GM12878 (cell line): ENCODE measurements around the gene SLC13A3. TPM values are rescaled to one million over a fixed set of nuclear protein-coding genes. Genes with fewer than 3 reads are reported as not detected.

Experiments used
- ATAC-seq: fragments of 200-7000 bp; cut with Tn5 transposase; 3 replicates; pipeline ENCODE4 v1.9.1; 2020; ENCODE audit warnings: mild to moderate bottlenecking, moderate library complexity
- BruUV-seq: library from RNA; stranded (reverse); fragments of 400-500 nt; replicated peaks from 2 replicates; lab custom pipeline; 2021; lab: Mats Ljungman, UMichigan
- CTCF ChIA-PET: fragments of 300-600 bp; sonication (Branson Sonifier 250); formaldehyde crosslinking; extraction: SDS; loops from one replicate; lab custom pipeline; 2021; ENCODE audit warnings: inconsistent platforms; lab: Yijun Ruan, JAX
- POLR2A ChIA-PET: fragments of 350-600 bp; formaldehyde crosslinking; extraction: SDS; loops from one replicate; lab custom pipeline; 2021; ENCODE audit warnings: inconsistent platforms; lab: Charles Lee
- RAD21 ChIA-PET: fragments of 300-600 bp; sonication (Branson Sonifier 250); formaldehyde crosslinking; loops from one replicate; lab custom pipeline; 2023; ENCODE audit warnings: antibody characterized with exemption; ENCODE audit not compliant: unreplicated experiment; lab: Charles Lee
- SMC1A ChIA-PET: fragments of 300-600 bp; sonication (Branson Sonifier 250); formaldehyde crosslinking; loops from one replicate; lab custom pipeline; 2023; ENCODE audit not compliant: unreplicated experiment, uncharacterized antibody; lab: Charles Lee
- DNase-seq: peaks from one replicate; pipeline ENCODE4 v3.0.0-alpha.2; 2011; ENCODE audit warnings: low read depth, low spot score
- FAIRE-seq: peaks from 3 replicates; lab custom pipeline; 2011; peaks lifted over from hg19 to GRCh38; lab: Jason Lieb, UNC
- H2AFZ ChIP-seq: 2 replicates; pipeline ENCODE4 v1.6.0; 2011; ENCODE audit warnings: low read depth, low read length, control low read depth; ENCODE audit not compliant: control insufficient read depth
- H3K27ac ChIP-seq: 2 replicates; pipeline ENCODE4 v1.5.1; 2011; ENCODE audit warnings: control low read depth; ENCODE audit not compliant: control insufficient read depth, insufficient read depth
- H3K27me3 ChIP-seq, 2 experiments: replicated peaks in 1 of 2; 2 replicates each; pipeline versions ENCODE4 v1.6.0 to v1.6.1; 2011; ENCODE audit warnings: low read length in 1 of 2; ENCODE audit not compliant: control insufficient read depth in 2 of 2, insufficient read depth in 2 of 2
- H3K36me3 ChIP-seq, 2 experiments: 2 replicates each; pipeline ENCODE4 v1.5.1; 2011; ENCODE audit warnings: low read length in 1 of 2; ENCODE audit not compliant: control insufficient read depth in 2 of 2, insufficient read depth in 2 of 2
- H3K4me1 ChIP-seq: 2 replicates; pipeline ENCODE4 v1.6.1; 2011; ENCODE audit warnings: mild to moderate bottlenecking, low read length, moderate library complexity, mixed read lengths; ENCODE audit not compliant: control insufficient read depth, insufficient read depth
- H3K4me2 ChIP-seq: 2 replicates; pipeline ENCODE4 v1.6.0; 2011; ENCODE audit warnings: control low read depth; ENCODE audit not compliant: control insufficient read depth, insufficient read depth
- H3K4me3 ChIP-seq: fragments of 200-600 bp; sonication (generic); 2 replicates; pipeline ENCODE4 v1.5.1; 2016
- H3K79me2 ChIP-seq: 2 replicates; pipeline ENCODE4 v1.6.0; 2011; ENCODE audit warnings: low read length; ENCODE audit not compliant: control insufficient read depth, insufficient read depth
- H3K9ac ChIP-seq: 2 replicates; pipeline ENCODE4 v1.8.0; 2011; ENCODE audit warnings: low read length, control low read depth, mixed read lengths; ENCODE audit not compliant: control insufficient read depth, insufficient read depth
- H3K9me3 ChIP-seq: replicated peaks from 3 replicates; pipeline ENCODE4 v1.5.1; 2011; ENCODE audit warnings: mild to moderate bottlenecking, low read length; ENCODE audit not compliant: control insufficient read depth, insufficient read depth
- H4K20me1 ChIP-seq: 2 replicates; pipeline ENCODE4 v1.6.0; 2011; ENCODE audit not compliant: control insufficient read depth, insufficient read depth
- BHLHE40 ChIP-seq, 2 experiments: fragments of 450-650 bp in 1 of 2; IDR thresholded peaks; 2 replicates each; pipeline ENCODE4 v1.6.1; 2011 to 2017; ENCODE audit warnings: low read depth in 2 of 2, borderline replicate concordance in 1 of 2, improper control_type of control experiment in 1 of 2, low read length in 1 of 2, mild to moderate bottlenecking in 1 of 2
- JUND ChIP-seq: IDR thresholded peaks from 2 replicates; pipeline ENCODE4 v1.6.1; 2012; ENCODE audit warnings: low read depth, mild to moderate bottlenecking, low read length, improper control_type of control experiment, moderate library complexity
- MYB ChIP-seq: fragments of 150-350 bp; IDR thresholded peaks from 2 replicates; pipeline ENCODE4 v1.6.1; 2014; ENCODE audit warnings: mild to moderate bottlenecking, low read depth, low read length, borderline replicate concordance
- NR2C1 ChIP-seq: fragments of 450-650 bp; IDR thresholded peaks from 2 replicates; pipeline ENCODE4 v1.6.1; 2017; ENCODE audit warnings: antibody characterized with exemption, mild to moderate bottlenecking, moderate library complexity
- SMAD1 ChIP-seq: fragments of 450-650 bp; IDR thresholded peaks from 2 replicates; pipeline ENCODE4 v1.6.1; 2018; ENCODE audit warnings: mild to moderate bottlenecking, low read depth; ENCODE audit not compliant: partially characterized antibody
- TARDBP ChIP-seq: IDR thresholded peaks from 2 replicates; pipeline ENCODE4 v1.6.1; 2016; ENCODE audit warnings: borderline replicate concordance
- ZZZ3 ChIP-seq: IDR thresholded peaks from 2 replicates; pipeline ENCODE4 v1.6.1; 2011; ENCODE audit warnings: low read depth; ENCODE audit not compliant: control insufficient read depth, insufficient read length
- WGBS: methylation state at CpG from one replicate; pipeline ENCODE4 v1.1.6; 2016; ENCODE audit warnings: low lambda C conversion rate; ENCODE audit not compliant: insufficient replicate concordance, insufficient coverage; ENCODE audit errors: missing lambda C conversion rate; 5-methylcytosine and 5-hydroxymethylcytosine counted together
- in situ Hi-C: fragments of 300-500 bp; cut with MboI; formaldehyde crosslinking; loops from 9 replicates; pipeline ENCODE4 v1.14.3; 2018; ENCODE audit warnings: mixed read lengths
- intact Hi-C: fragments of 100-400 bp; cut with micrococcal nuclease; formaldehyde crosslinking; loops from one replicate; pipeline ENCODE4 v1.14.2; 2022; ENCODE audit not compliant: unreplicated experiment
- polyA plus RNA-seq, 11 experiments: library from polyadenylated mRNA; depleted of rRNA in 4 of 11; unstranded in 6 of 11; stranded (reverse) in 5 of 11; fragments of >200 nt; fragmentation: Nextera tagmentation in 4 of 11; fragmentation: Illumina TruSeq in 1 of 11; extraction: Ambion mirVana in 4 of 11; extraction: Trizol in 1 of 11; gene quantifications; 1 replicate in 1 of 11; 2 replicates in 10 of 11; pipeline versions ENCODE4 v1.2.1 to v1.2.3, GENCODE V29; 2011 to 2016; ENCODE audit warnings: inconsistent platforms in 2 of 11, missing spikeins in 2 of 11, low read depth in 1 of 11
- total RNA-seq, 4 experiments: library from RNA; depleted of rRNA in 3 of 4; stranded (reverse); fragments of >200 nt in 3 of 4; fragmentation: Illumina TruSeq in 1 of 4; extraction: Trizol in 1 of 4; gene quantifications; 2 replicates each; pipeline versions ENCODE4 v1.2.1 to v1.2.3, GENCODE V29; 2013 to 2021
- TF ChIP-seq, protein P1 (sequence below), 3 experiments: IDR thresholded peaks in 2 of 3; conservative IDR thresholded peaks in 1 of 3; 2 replicates each; pipeline ENCODE4 v1.5.1; 2011; ENCODE audit warnings: low read depth in 3 of 3, low read length in 3 of 3, mild to moderate bottlenecking in 3 of 3, control low read depth in 2 of 3, moderate library complexity in 2 of 3, inconsistent platforms in 1 of 3, mixed read lengths in 1 of 3; ENCODE audit not compliant: control insufficient read depth in 2 of 3, insufficient read depth in 1 of 3; ENCODE audit errors: extremely low read depth in 1 of 3
- TF ChIP-seq, protein P2 (sequence below): IDR thresholded peaks from 2 replicates; pipeline ENCODE4 v1.6.1; 2011; ENCODE audit warnings: borderline replicate concordance, low read depth, mild to moderate bottlenecking, moderate library complexity, low read length; ENCODE audit not compliant: insufficient read depth, poor library complexity, severe bottlenecking
- TF ChIP-seq, protein P3 (sequence below): fragments of 450-650 bp; formaldehyde crosslinking; IDR thresholded peaks from 2 replicates; pipeline ENCODE4 v1.4.0; 2022; ENCODE audit warnings: mild to moderate bottlenecking, moderate library complexity
- TF ChIP-seq, protein P4 (sequence below): fragments of 450-650 bp; IDR thresholded peaks from 2 replicates; pipeline ENCODE4 v1.6.1; 2017; ENCODE audit warnings: mild to moderate bottlenecking, moderate library complexity
- TF ChIP-seq, protein P5 (sequence below): IDR thresholded peaks from 2 replicates; pipeline ENCODE4 v1.6.1; 2011; ENCODE audit warnings: low read depth, mild to moderate bottlenecking, low read length, moderate library complexity, borderline replicate concordance; ENCODE audit errors: extremely low read depth

The SLC13A3 gene
- total and polyA plus RNA-seq, 10 of the 15 experiments (the other 5 are each of a cell fraction or from before 2014, with no cell fraction given), result 0.03 to 0.76 (median 0.07) TPM; not detected in 4

DNA sequence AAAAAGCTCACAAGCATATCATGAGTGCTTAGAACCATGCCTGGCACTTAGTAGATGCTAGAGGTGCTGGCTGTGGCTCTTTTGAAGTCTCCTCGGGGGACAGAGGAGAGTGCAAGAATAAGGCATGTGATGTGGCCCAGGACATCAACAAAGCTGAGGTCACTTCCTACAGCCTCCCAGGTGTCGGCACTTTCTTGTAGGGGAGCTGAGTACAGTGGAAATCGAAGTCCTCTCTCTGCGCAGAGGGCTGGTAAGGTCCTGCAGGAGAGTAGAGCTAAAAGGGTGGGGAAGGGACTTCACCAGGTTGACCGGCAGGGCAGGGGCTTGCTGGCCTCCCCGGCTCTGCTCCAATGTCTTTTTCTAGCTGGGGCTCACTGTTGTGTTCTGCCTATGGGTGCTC, 11.2 kb downstream of the SLC13A3 start:
- Histone ChIP-seq H3K36me3 (no peaks in the 10 kb centered on the region), H3K4me2 (no peak overlapping the region), H3K9ac (no peak overlapping the region), H3K9me3 (no peaks in the 10 kb centered on the region), H4K20me1 (no peaks in the 10 kb centered on the region), H3K4me3 (no peak overlapping the region), H3K4me1 (no peaks in the 10 kb centered on the region), H2AFZ (no peak overlapping the region), H3K27ac (no peak overlapping the region), H3K27me3 (no peaks in the 10 kb centered on the region; a peak in 1 of 4 replicates), H3K79me2 (no peaks in the 10 kb centered on the region)
- ChIA-PET SMC1A (no interaction called here), POLR2A (no interaction called here), CTCF (no interaction called here), RAD21 (no interaction called here)
- no TSS peak for BruUV-seq
- TF ChIP-seq SMAD1 (no peak), NR2C1 (no peak), JUND (no peak), BHLHE40 (IDR thresholded peaks at IDR 0.05; ENCODE audit: borderline replicate concordance in 1 of 2, low read depth in 2 of 2, low read length in 1 of 2) (no peak), MYB (no peak), TARDBP (no peak), ZZZ3 (no peak)
- TF ChIP-seq, protein P1, sequence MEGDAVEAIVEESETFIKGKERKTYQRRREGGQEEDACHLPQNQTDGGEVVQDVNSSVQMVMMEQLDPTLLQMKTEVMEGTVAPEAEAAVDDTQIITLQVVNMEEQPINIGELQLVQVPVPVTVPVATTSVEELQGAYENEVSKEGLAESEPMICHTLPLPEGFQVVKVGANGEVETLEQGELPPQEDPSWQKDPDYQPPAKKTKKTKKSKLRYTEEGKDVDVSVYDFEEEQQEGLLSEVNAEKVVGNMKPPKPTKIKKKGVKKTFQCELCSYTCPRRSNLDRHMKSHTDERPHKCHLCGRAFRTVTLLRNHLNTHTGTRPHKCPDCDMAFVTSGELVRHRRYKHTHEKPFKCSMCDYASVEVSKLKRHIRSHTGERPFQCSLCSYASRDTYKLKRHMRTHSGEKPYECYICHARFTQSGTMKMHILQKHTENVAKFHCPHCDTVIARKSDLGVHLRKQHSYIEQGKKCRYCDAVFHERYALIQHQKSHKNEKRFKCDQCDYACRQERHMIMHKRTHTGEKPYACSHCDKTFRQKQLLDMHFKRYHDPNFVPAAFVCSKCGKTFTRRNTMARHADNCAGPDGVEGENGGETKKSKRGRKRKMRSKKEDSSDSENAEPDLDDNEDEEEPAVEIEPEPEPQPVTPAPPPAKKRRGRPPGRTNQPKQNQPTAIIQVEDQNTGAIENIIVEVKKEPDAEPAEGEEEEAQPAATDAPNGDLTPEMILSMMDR (IDR thresholded peaks at IDR 0.05 in 2 of 3, conservative IDR thresholded peaks at IDR 0.05 in 1 of 3; ENCODE audit: control insufficient read depth in 2 of 3, extremely low read depth in 1 of 3, insufficient read depth in 1 of 3, low read depth in 3 of 3, low read length in 3 of 3), result no peak
- TF ChIP-seq, protein P2, sequence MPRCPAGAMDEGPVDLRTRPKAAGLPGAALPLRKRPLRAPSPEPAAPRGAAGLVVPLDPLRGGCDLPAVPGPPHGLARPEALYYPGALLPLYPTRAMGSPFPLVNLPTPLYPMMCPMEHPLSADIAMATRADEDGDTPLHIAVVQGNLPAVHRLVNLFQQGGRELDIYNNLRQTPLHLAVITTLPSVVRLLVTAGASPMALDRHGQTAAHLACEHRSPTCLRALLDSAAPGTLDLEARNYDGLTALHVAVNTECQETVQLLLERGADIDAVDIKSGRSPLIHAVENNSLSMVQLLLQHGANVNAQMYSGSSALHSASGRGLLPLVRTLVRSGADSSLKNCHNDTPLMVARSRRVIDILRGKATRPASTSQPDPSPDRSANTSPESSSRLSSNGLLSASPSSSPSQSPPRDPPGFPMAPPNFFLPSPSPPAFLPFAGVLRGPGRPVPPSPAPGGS, result no peak
- TF ChIP-seq, protein P3, sequence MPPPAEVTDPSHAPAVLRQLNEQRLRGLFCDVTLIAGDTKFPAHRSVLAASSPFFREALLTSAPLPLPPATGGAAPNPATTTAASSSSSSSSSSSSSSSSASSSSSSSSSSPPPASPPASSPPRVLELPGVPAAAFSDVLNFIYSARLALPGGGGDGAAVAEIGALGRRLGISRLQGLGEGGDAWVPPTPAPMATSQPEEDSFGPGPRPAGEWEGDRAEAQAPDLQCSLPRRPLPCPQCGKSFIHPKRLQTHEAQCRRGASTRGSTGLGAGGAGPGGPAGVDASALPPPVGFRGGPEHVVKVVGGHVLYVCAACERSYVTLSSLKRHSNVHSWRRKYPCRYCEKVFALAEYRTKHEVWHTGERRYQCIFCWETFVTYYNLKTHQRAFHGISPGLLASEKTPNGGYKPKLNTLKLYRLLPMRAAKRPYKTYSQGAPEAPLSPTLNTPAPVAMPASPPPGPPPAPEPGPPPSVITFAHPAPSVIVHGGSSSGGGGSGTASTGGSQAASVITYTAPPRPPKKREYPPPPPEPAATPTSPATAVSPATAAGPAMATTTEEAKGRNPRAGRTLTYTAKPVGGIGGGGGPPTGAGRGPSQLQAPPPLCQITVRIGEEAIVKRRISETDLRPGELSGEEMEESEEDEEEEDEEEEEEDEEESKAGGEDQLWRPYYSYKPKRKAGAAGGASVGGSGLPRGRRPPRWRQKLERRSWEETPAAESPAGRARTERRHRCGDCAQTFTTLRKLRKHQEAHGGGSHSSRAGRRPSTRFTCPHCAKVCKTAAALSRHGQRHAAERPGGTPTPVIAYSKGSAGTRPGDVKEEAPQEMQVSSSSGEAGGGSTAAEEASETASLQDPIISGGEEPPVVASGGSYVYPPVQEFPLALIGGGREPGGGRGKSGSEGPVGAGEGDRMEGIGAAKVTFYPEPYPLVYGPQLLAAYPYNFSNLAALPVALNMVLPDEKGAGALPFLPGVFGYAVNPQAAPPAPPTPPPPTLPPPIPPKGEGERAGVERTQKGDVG (CRISPR knock-in tag), result no peak
- TF ChIP-seq, protein P4, sequence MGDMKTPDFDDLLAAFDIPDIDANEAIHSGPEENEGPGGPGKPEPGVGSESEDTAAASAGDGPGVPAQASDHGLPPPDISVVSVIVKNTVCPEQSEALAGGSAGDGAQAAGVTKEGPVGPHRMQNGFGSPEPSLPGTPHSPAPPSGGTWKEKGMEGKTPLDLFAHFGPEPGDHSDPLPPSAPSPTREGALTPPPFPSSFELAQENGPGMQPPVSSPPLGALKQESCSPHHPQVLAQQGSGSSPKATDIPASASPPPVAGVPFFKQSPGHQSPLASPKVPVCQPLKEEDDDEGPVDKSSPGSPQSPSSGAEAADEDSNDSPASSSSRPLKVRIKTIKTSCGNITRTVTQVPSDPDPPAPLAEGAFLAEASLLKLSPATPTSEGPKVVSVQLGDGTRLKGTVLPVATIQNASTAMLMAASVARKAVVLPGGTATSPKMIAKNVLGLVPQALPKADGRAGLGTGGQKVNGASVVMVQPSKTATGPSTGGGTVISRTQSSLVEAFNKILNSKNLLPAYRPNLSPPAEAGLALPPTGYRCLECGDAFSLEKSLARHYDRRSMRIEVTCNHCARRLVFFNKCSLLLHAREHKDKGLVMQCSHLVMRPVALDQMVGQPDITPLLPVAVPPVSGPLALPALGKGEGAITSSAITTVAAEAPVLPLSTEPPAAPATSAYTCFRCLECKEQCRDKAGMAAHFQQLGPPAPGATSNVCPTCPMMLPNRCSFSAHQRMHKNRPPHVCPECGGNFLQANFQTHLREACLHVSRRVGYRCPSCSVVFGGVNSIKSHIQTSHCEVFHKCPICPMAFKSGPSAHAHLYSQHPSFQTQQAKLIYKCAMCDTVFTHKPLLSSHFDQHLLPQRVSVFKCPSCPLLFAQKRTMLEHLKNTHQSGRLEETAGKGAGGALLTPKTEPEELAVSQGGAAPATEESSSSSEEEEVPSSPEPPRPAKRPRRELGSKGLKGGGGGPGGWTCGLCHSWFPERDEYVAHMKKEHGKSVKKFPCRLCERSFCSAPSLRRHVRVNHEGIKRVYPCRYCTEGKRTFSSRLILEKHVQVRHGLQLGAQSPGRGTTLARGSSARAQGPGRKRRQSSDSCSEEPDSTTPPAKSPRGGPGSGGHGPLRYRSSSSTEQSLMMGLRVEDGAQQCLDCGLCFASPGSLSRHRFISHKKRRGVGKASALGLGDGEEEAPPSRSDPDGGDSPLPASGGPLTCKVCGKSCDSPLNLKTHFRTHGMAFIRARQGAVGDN, result no peak
- TF ChIP-seq, protein P5, sequence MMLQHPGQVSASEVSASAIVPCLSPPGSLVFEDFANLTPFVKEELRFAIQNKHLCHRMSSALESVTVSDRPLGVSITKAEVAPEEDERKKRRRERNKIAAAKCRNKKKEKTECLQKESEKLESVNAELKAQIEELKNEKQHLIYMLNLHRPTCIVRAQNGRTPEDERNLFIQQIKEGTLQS, result no peak
- intact Hi-C loops (no loop called here), in situ Hi-C loops (no loop called here)
- ATAC-seq, result no peak
- FAIRE-seq, result no peak
- 59% methylated on average over 6 of the region's 6 CpGs for WGBS
- DNase-seq, result no peak
